Measurements from ENCODE around the gene CHMP4B. TPM values are rescaled to one million over a fixed set of nuclear protein-coding genes. Genes with fewer than 3 reads are reported as not detected.

The CHMP4B gene
- total RNA-seq, 1 experiment from 2014 or later: 87.5 TPM

DNA sequence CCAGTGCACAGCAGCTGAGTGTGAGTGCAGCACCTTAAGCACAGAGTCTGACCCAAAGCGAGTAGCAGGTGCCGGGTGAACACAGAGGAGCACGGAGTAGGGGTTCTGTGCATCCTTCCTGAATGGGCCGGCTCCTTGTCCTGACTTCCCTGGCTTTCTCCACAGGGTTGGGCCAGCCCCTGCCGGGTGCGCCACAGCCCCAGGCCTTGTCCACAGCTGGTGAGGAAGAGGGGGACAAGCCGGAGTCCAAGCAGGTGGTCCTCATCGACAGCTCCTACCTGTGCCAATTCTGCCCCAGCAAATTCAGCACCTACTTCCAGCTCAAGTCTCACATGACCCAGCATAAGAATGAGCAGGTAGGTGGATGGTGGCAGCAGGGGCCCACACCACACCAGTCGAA is 44.5 kb upstream of the CHMP4B start:
- ATAC-seq (no peak), DNase-seq (ENCODE audit: low read depth, low spot score) (no peak)
- TF ChIP-seq TCF7L2 (IDR thresholded peaks at IDR 0.05; ENCODE audit: low read depth, low read length) (no peak), POLR2AphosphoS5 (IDR thresholded peaks at IDR 0.05; ENCODE audit: low read depth, low read length) (no peak), SIN3A (IDR thresholded peaks at IDR 0.05; ENCODE audit: borderline replicate concordance, insufficient read depth, low read depth, low read length) (no peak)
- TF ChIP-seq, protein P1, sequence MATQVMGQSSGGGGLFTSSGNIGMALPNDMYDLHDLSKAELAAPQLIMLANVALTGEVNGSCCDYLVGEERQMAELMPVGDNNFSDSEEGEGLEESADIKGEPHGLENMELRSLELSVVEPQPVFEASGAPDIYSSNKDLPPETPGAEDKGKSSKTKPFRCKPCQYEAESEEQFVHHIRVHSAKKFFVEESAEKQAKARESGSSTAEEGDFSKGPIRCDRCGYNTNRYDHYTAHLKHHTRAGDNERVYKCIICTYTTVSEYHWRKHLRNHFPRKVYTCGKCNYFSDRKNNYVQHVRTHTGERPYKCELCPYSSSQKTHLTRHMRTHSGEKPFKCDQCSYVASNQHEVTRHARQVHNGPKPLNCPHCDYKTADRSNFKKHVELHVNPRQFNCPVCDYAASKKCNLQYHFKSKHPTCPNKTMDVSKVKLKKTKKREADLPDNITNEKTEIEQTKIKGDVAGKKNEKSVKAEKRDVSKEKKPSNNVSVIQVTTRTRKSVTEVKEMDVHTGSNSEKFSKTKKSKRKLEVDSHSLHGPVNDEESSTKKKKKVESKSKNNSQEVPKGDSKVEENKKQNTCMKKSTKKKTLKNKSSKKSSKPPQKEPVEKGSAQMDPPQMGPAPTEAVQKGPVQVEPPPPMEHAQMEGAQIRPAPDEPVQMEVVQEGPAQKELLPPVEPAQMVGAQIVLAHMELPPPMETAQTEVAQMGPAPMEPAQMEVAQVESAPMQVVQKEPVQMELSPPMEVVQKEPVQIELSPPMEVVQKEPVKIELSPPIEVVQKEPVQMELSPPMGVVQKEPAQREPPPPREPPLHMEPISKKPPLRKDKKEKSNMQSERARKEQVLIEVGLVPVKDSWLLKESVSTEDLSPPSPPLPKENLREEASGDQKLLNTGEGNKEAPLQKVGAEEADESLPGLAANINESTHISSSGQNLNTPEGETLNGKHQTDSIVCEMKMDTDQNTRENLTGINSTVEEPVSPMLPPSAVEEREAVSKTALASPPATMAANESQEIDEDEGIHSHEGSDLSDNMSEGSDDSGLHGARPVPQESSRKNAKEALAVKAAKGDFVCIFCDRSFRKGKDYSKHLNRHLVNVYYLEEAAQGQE (IDR thresholded peaks at IDR 0.05; ENCODE audit: insufficient read depth in 1 of 2, low read depth in 2 of 2, low read length in 1 of 2): no peak
- TF ChIP-seq, protein P2, sequence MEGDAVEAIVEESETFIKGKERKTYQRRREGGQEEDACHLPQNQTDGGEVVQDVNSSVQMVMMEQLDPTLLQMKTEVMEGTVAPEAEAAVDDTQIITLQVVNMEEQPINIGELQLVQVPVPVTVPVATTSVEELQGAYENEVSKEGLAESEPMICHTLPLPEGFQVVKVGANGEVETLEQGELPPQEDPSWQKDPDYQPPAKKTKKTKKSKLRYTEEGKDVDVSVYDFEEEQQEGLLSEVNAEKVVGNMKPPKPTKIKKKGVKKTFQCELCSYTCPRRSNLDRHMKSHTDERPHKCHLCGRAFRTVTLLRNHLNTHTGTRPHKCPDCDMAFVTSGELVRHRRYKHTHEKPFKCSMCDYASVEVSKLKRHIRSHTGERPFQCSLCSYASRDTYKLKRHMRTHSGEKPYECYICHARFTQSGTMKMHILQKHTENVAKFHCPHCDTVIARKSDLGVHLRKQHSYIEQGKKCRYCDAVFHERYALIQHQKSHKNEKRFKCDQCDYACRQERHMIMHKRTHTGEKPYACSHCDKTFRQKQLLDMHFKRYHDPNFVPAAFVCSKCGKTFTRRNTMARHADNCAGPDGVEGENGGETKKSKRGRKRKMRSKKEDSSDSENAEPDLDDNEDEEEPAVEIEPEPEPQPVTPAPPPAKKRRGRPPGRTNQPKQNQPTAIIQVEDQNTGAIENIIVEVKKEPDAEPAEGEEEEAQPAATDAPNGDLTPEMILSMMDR (IDR thresholded peaks at IDR 0.05): no peak
- Histone ChIP-seq H3K27me3 (ENCODE audit: control insufficient read depth, insufficient read depth, low read length) (no peaks in the 10 kb centered on the region), H3K9me3 (ENCODE audit: control insufficient read depth, insufficient read depth, low read depth, low read length) (no peaks in the 10 kb centered on the region), H3K27ac (ENCODE audit: low read length) (no peak overlapping the region), H3K36me3 (ENCODE audit: control insufficient read depth, insufficient read depth, low read length) (no peaks in the 10 kb centered on the region), H3K4me1 (ENCODE audit: control insufficient read depth, insufficient read depth, low read length) (no peaks in the 10 kb centered on the region), H3K4me3 (ENCODE audit: low read depth in 2 of 2, low read length in 2 of 2) (no peak overlapping the region)
- BruUV-seq (replicated peaks): no TSS peak
- POLR2A ChIA-PET: interaction anchor here (0.7 kb wide), 1 partner anchor 42 kb away, joined by 5 read pairs; no protein-coding TSS in a partner anchor
- CTCF ChIA-PET: no interaction called here
- in situ Hi-C loops (cut with HindIII; ENCODE audit: low pct_unique_long_range_greater_than_20kb, low sequenced_read_pairs) (no loop called here), intact Hi-C loops (cut with micrococcal nuclease; ENCODE audit: unreplicated experiment) (no loop called here)

DNA sequence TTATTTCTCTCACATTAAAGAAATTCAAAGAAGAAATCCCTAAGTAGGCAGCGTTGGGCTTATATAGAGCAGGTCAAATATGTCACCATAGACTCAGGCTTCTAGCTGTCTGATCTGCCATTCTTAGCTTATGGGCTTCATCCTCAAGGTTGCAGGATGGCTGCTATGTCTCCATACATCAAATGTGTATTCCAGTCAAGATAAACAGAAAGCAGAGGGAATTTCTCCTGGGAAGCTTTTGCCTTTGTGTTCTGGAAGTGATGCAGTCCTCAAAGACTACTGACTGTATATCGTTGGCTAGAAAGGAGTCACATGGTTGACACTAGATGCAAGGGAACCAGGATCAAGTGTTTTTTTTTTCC is 43.4 kb upstream of the CHMP4B start:
- CTCF ChIA-PET: no interaction called here

More for the DNA sequence above, 43.4 kb upstream of the CHMP4B start:
- no peaks in the 10 kb centered on the region for H3K4me1 ChIP-seq (ENCODE audit: control insufficient read depth, insufficient read depth, low read length)
- H3K4me3 ChIP-seq (ENCODE audit: low read depth in 2 of 2, low read length in 2 of 2): no peak overlapping the region
- H3K9me3 ChIP-seq (ENCODE audit: control insufficient read depth, insufficient read depth, low read depth, low read length): no peaks in the 10 kb centered on the region
- ATAC-seq (no peak), DNase-seq (ENCODE audit: low read depth, low spot score) (no peak)
- no TSS peak for BruUV-seq (replicated peaks)
- H3K36me3 ChIP-seq (ENCODE audit: control insufficient read depth, insufficient read depth, low read length): no peaks in the 10 kb centered on the region
- in situ Hi-C loops (cut with HindIII; ENCODE audit: low pct_unique_long_range_greater_than_20kb, low sequenced_read_pairs) (no loop called here), intact Hi-C loops (cut with micrococcal nuclease; ENCODE audit: unreplicated experiment) (no loop called here)
- no peak overlapping the region for H3K27ac ChIP-seq (ENCODE audit: low read length)
- POLR2A ChIA-PET: no interaction called here
- TF ChIP-seq TCF7L2 (IDR thresholded peaks at IDR 0.05; ENCODE audit: low read depth, low read length) (no peak), POLR2AphosphoS5 (IDR thresholded peaks at IDR 0.05; ENCODE audit: low read depth, low read length) (no peak), SIN3A (IDR thresholded peaks at IDR 0.05; ENCODE audit: borderline replicate concordance, insufficient read depth, low read depth, low read length) (no peak)
- TF ChIP-seq, protein P1 (IDR thresholded peaks at IDR 0.05; ENCODE audit: insufficient read depth in 1 of 2, low read depth in 2 of 2, low read length in 1 of 2): no peak
- TF ChIP-seq, protein P2 (IDR thresholded peaks at IDR 0.05): no peak
- H3K27me3 ChIP-seq (ENCODE audit: control insufficient read depth, insufficient read depth, low read length): no peaks in the 10 kb centered on the region
